Left lobe of liver (tissue), 2 donors: ENCODE data around the gene GSC2. TPM values are rescaled to one million over a fixed set of nuclear protein-coding genes. Genes with fewer than 3 reads are reported as not detected.

Experiments used
- ATAC-seq: fragments of 200-7000 bp; cut with Tn5 transposase; one replicate; pipeline ENCODE4 v1.9.1; 2020; ENCODE audit warnings: mild to moderate bottlenecking, moderate library complexity
- DNase-seq: peaks from one replicate; pipeline ENCODE4 v3.0.0-alpha.2; 2020; ENCODE audit warnings: low spot score
- total RNA-seq: library from RNA; stranded (reverse); gene quantifications from one replicate; pipeline ENCODE4 v1.2.1, GENCODE V29; 2021
- donor health status: DM: no; HTN: no; CAD: no; lungs with moderate emphysema.
- donor health status: DM: no; HTN: yes; CAD: no.

The GSC2 gene
- total RNA-seq, 1 donor from 2014 or later: not detected

DNA sequence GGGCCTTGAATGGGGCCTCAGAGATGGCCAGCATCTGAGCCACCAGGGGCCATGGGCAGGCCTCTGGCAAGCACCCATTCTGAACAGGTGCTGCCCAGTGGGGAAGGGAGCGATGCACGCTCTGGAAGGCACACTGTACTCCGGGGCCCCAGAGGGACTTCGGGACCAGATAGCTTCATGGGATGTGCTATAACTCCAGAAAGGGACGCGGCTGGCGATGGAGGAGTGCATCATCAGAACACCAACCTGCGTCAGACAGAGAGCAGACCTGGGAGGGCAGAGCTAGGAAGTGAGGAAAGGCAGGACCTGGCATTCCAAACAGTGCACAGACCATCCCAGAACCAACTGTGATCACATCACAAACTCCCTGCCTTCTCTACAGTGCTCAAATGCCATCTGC lies 44.6 kb downstream of the GSC2 start:
- DNase-seq (no peak), ATAC-seq (no peak)

DNA sequence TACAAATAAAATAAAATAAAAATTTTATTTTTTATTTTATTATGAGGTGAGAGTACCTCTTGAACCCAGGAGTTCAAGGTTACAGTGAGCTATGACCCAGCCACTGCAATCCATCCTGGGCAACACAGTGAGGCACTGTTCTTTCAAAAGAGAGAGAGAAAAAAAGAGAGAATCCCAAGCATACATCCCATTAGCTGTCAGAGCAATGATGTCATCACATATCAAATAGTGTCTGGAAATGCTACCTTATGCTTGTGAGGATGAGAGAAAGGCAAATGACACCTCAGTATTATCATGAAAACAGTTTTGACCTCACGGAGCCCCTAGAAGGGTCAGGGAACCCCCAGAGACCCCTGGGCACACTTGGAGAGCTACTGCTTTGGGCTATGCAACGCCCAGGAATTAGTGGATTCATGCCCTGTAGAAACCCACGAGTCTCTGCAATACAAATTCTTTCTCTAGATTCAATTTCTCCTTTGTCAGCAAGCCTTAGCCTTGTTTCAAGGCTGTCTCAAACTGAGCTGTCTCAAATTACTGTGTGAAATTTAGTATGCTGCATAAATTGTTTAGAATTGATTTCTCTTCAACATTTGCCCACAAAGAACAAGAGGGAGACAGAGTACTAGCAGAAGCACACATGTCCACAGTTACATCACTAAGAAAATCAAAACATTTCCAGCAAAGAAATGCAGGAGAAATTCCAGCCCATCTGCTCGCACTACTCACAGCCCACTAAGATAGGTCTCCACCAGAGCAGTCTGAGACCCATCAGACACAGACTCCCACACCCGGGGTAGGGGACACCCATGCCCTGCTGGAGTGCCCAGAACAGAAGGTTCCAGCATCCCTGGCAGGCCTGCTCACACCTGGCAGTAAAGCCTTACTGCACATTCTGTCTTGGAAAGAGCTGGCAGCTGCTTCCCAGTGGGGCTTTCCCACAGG lies 45.9 kb downstream of the GSC2 start:
- peak; percentile 28 for ATAC-seq
- DNase-seq: no peak

DNA sequence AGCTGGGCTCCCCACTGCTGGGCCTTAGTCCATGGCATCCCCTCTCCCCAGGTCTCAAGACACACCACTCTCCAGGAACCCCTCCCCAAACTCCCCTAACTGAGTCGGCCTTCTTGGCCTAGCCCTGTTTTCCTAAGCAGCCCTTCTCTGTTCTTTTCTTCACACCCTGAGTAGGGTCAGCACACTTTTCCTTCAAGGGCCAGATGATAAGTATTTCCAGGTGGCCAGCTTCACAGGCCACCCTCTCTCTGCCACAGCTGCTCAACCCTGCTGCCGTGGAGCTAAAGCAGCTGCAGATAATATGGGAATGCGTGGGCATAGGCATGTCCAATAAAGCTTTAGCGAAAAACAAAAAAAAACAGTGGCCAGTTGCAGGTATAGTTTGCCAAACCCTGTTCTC lies 51.9 kb downstream of the GSC2 start:
- DNase-seq: peak; percentile 34
- no peak for ATAC-seq

DNA sequence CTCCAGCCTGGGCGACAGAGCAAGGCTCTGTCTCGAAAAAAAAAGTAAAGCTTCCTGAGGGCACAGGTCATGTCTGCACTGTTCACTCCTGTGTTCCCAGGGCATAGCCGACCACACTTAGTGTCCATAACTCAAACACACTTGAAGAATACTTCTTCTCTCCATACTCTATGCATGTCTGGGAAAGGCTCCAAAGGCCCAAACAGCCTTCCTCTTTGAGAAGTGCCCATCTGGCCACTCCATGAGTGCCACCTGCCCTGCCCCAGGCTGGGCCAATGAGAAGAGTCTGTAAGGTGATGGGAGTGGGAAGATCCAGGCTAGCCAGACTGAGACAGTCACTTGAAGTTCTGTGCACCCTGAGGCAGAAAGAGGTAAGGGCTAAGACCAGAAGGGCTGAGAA lies 52.6 kb downstream of the GSC2 start:
- peak; percentile 64 for ATAC-seq

More for the DNA sequence above, 52.6 kb downstream of the GSC2 start:
- DNase-seq: peak; percentile 45

Other genes with a start within 250 kb of the GSC2 start
- gene DGCR6, start 244.0 kb downstream of the GSC2 start, total RNA-seq: 4.2 TPM
- 35.6 TPM for gene PRODH, start 214.0 kb downstream of the GSC2 start, total RNA-seq
- 30.5 TPM for gene DGCR2, start 27.9 kb downstream of the GSC2 start, total RNA-seq
- not detected for gene TSSK2, start 19.0 kb downstream of the GSC2 start, total RNA-seq
- 5.2 TPM for gene ESS2, start 5.6 kb downstream of the GSC2 start, total RNA-seq
- gene SLC25A1, start 28.4 kb upstream of the GSC2 start, total RNA-seq: 152 TPM
- gene CLTCL1, start 141.4 kb upstream of the GSC2 start, total RNA-seq: 4.5 TPM